Putamen (tissue), 1 donor: Measurements from ENCODE around the gene C19orf25.

ENCODE experiments used
- DNase-seq: peaks from one replicate; pipeline ENCODE4 v3.0.0-alpha.2; 2016; ENCODE audit warnings: low spot score

C19orf25 gene

GRCh38 chr19:1432507-1432887, 46.5 kb downstream of the C19orf25 start:
- no peak for DNase-seq

GRCh38 chr19:1431759-1432506, 47.1 kb downstream of the C19orf25 start:
- DNase-seq, result no peak

- DNase-seq, result no peak
Observed at GRCh38 chr19:1430246-1430645, 48.8 kb downstream of the C19orf25 start.

- no peak for DNase-seq
Observed at GRCh38 chr19:1429750-1430149, 49.3 kb downstream of the C19orf25 start.

- DNase-seq, result no peak
Observed at GRCh38 chr19:1428738-1429391, 50.1 kb downstream of the C19orf25 start.

- DNase-seq, result no peak
Observed at GRCh38 chr19:1427221-1427920, 51.6 kb downstream of the C19orf25 start.

- no peak for DNase-seq
Observed at GRCh38 chr19:1426736-1427135, 52.3 kb downstream of the C19orf25 start.

GRCh38 chr19:1425902-1426301, 53.1 kb downstream of the C19orf25 start:
- no peak for DNase-seq

GRCh38 chr19:1425102-1425837, 53.7 kb downstream of the C19orf25 start:
- no peak for DNase-seq

- no peak for DNase-seq
Observed at GRCh38 chr19:1424192-1424955, 54.6 kb downstream of the C19orf25 start.

- DNase-seq, result no peak
Observed at GRCh38 chr19:1423436-1424191, 55.4 kb downstream of the C19orf25 start.
